Activated CD4-positive, alpha-beta memory T cell treated with anti-CD3 and anti-CD28 coated beads for 36 hours (primary cell): Measurements from ENCODE around the gene RAB30. TPM values are rescaled to one million over a fixed set of nuclear protein-coding genes. Genes with fewer than 3 reads are reported as not detected.

Experiments
- CTCF ChIA-PET: fragments of 350-600 bp; sonication (Branson Sonifier 250); formaldehyde crosslinking; loops from one replicate; lab custom pipeline; 2021; ENCODE audit warnings: antibody characterized with exemption, inconsistent platforms; lab: Charles Lee
- POLR2A ChIA-PET: fragments of 350-600 bp; sonication (Branson Sonifier 250); formaldehyde crosslinking; loops from one replicate; lab custom pipeline; 2021; ENCODE audit warnings: antibody characterized with exemption; lab: Charles Lee
- DNase-seq: peaks from one replicate; pipeline ENCODE4 v3.0.0-alpha.2; 2020
- H3K27ac Mint-ChIP-seq: one replicate; pipeline ENCODE4 v1.8.0; 2021; ENCODE audit warnings: mixed read lengths
- H3K27me3 Mint-ChIP-seq: one replicate; pipeline ENCODE4 v1.8.0; 2021; ENCODE audit warnings: mixed read lengths
- H3K36me3 Mint-ChIP-seq: one replicate; pipeline ENCODE4 v1.8.0; 2021; ENCODE audit warnings: mixed read lengths
- H3K4me1 Mint-ChIP-seq: one replicate; pipeline ENCODE4 v1.8.0; 2021; ENCODE audit warnings: low read depth, mixed read lengths
- H3K4me3 Mint-ChIP-seq: one replicate; pipeline ENCODE4 v1.8.0; 2021; ENCODE audit warnings: mild to moderate bottlenecking, mixed read lengths
- H3K9me3 Mint-ChIP-seq: one replicate; pipeline ENCODE4 v1.8.0; 2021; ENCODE audit warnings: mixed read lengths
- intact Hi-C: fragments of 100-400 bp; cut with micrococcal nuclease; formaldehyde crosslinking; loops from one replicate; pipeline ENCODE4 v1.15.1; 2023
- total RNA-seq, 2 experiments: library from RNA; stranded (reverse); gene quantifications; one replicate each; pipeline ENCODE4 v1.2.3, GENCODE V29; 2021

Gene RAB30
- total RNA-seq, 2 experiments from 2014 or later = 11.5 to 12.9 TPM

DNA sequence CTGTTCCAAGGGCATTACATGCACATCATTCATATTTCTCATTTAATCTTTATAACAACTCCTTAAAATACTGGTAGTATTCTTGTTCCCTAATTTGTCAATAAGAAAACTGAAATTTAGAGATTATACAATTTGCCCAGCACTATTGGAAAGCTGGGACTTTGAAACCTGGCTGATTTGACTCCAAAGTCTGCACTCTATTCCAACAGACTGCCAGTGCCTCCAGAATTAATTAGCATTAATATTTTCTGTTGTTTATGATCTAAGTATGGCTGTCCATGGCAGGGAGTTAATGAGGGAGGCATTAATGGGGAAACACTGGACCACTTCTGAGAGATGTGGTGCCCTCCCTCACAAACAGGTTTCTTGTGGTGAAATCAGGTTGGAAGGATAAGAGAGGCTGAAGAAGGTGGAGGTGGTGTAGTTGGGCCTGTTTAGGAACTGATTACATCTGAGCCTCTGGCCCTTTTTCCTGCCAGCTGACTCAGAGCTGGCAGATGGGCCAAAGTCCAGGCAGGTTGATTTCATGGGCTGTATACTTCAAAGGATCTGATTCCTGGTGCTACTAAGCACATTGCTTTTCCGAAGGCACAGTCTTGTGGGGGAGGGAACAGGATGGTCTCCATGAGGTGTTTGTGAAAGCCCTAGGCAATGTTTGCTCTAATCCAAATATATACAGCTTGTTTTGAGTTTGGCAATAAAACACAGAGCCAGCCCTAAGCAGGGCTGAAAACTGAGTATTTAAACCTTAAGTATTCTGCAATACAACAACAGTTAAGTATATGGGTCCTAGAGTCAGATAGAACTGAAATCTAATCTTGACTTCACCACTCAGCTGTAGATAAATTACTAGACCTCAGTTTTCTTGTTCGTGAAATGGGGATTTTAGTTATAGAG lies 21.0 kb upstream of the RAB30 start:
- peaks cover 6% of the 10 kb centered on the region for H3K36me3 Mint-ChIP-seq
- H3K4me3 Mint-ChIP-seq = no peak overlapping the region
- intact Hi-C loops = no loop called here
- H3K4me1 Mint-ChIP-seq = no peaks in the 10 kb centered on the region
- ChIA-PET CTCF (no interaction called here), POLR2A (interaction anchor here (0.7 kb wide), 1 partner anchor 202 kb away, joined by 3 read pairs; no protein-coding TSS in a partner anchor)
- no peaks in the 10 kb centered on the region for H3K27me3 Mint-ChIP-seq
- no peak overlapping the region for H3K27ac Mint-ChIP-seq
- DNase-seq = no peak
- no peaks in the 10 kb centered on the region for H3K9me3 Mint-ChIP-seq

DNA sequence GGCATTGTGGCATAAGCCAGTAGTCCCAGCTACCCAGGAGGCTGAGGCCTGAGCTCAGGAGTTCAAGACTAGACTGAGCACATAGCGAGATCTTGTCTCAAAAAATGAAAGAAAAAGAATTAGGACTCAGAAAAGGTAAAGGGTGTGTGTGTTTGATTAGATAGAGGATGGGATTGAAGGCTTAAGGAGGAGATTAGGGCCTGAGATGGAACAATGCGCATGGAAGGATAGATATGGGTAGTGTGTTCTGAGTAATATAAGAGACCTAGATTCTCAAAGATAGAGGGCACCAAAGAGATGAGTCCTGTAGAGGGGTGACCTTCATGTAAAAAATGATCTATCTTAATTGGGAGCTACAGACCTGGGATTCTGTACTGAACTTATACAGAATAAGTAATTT lies 17.3 kb upstream of the RAB30 start:
- no peaks in the 10 kb centered on the region for H3K27me3 Mint-ChIP-seq
- intact Hi-C loops = no loop called here
- CTCF ChIA-PET = interaction anchor here (0.8 to 1.6 kb wide), 4 partner anchors 13 to 131 kb away, joined by 3 to 7 read pairs (median 5); partner anchors contain the start of gene PCF11

DNA sequence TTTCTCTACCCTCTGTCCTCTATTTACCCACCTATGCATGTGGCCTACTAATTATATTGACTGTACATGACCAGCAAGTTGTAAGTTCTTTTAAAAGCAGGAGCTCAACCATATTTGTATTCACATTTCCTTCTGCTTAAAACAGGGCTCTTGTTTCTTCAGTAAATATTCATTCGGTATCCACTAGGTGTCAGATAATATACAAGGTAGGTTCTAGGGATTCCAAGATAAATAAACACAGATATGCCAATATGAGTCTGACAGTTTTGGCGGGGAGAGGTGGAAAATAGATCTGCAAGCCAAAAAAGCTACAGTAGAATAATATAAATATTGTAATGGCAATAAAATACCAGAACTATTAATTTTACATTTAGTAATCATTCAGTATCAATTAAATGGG lies 15.3 kb upstream of the RAB30 start:
- H3K4me3 Mint-ChIP-seq = no peak overlapping the region
- no peak overlapping the region for H3K27ac Mint-ChIP-seq
- no peaks in the 10 kb centered on the region for H3K27me3 Mint-ChIP-seq
- ChIA-PET CTCF (interaction anchor here (0.6 to 0.8 kb wide), 2 partner anchors 138 to 164 kb away, joined by 3 read pairs; no protein-coding TSS in a partner anchor), POLR2A (no interaction called here)
- H3K36me3 Mint-ChIP-seq = peaks cover 6% of the 10 kb centered on the region
- no peak for DNase-seq
- peaks cover 6% of the 10 kb centered on the region for H3K4me1 Mint-ChIP-seq
- no peaks in the 10 kb centered on the region for H3K9me3 Mint-ChIP-seq
- intact Hi-C loops = no loop called here

More for the DNA sequence above, 17.3 kb upstream of the RAB30 start:
- Mint-ChIP-seq H3K27ac (no peak overlapping the region), H3K9me3 (no peaks in the 10 kb centered on the region), H3K4me3 (no peak overlapping the region), H3K4me1 (peaks cover 6% of the 10 kb centered on the region), H3K36me3 (peaks cover 6% of the 10 kb centered on the region)
- POLR2A ChIA-PET = interaction anchor here (1.1 to 1.5 kb wide), 3 partner anchors 9 to 32 kb away, joined by 3 to 4 read pairs (median 4); no protein-coding TSS in a partner anchor
- DNase-seq = no peak

DNA sequence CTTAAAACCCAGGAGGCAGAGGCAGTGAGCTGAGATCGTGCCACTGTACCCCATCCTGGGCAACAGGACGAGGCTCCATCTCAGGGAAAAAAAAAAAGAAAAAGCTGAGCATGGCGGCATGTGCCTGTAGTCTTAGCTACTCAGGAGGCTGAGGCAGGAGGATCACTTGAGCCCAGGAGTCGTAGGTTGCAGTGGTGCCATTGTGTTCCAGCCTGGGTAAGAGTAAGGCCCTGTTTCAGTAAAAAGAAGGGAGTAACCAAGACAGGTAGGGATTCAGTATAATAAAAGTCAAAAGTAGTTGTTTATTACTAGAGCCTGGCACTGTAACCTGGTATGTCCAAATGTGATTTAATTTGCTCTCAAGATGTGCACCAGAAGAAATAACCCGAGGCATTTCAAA lies 8.1 kb upstream of the RAB30 start:
- Mint-ChIP-seq H3K27me3 (no peaks in the 10 kb centered on the region), H3K27ac (no peak overlapping the region), H3K9me3 (no peaks in the 10 kb centered on the region), H3K4me3 (no peak overlapping the region), H3K4me1 (peaks cover 14% of the 10 kb centered on the region), H3K36me3 (peaks cover 16% of the 10 kb centered on the region)
- intact Hi-C loops = no loop called here
- POLR2A ChIA-PET = interaction anchor here (0.6 to 1.5 kb wide), 2 partner anchors 9 to 34 kb away, joined by 3 to 4 read pairs; no protein-coding TSS in a partner anchor
- CTCF ChIA-PET = no interaction called here
- DNase-seq = no peak

DNA sequence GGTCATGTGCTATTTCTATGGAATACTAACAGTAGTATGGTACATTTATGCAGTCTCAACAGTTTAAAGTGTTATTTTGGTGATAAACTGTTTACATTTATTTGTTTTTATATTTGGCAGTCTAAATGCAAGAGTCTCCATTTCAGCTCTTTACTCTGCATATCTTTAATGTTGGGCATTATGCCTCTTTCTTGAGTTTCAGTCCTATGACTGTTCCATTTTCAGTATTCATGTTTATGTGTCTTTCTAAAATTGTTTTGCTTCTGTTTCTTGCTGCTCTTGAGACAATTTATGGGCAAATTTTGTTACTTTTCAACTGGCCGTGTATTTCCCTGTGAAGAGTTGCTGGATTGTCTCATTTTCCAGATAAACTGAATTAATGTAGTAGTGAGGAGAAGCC lies 6.6 kb upstream of the RAB30 start:
- Mint-ChIP-seq H3K27me3 (no peaks in the 10 kb centered on the region), H3K36me3 (peaks cover 28% of the 10 kb centered on the region), H3K27ac (no peak overlapping the region), H3K4me3 (no peak overlapping the region), H3K4me1 (peaks cover 27% of the 10 kb centered on the region), H3K9me3 (no peaks in the 10 kb centered on the region)
- ChIA-PET CTCF (no interaction called here), POLR2A (no interaction called here)
- intact Hi-C loops = no loop called here
- DNase-seq = no peak

DNA sequence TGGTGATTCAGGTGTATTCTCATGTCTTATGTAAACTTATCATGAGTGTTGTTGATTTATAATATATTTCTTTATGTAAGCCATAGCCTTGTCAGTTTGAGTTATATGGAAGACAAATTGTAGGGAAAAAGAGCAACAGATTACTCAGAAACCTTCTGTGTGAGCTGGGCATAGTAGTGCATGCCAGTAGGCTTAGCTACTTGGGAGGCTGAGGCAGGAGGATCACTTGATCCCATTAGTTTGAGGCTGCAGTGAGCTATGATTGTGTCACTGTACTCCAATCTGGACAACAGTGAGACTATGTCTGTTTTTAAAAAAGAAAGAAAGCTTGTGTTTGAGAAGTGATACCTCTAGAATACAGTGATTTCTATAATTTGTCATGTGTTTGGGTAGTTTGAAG lies 2.2 kb upstream of the RAB30 start:
- ChIA-PET POLR2A (interaction anchor here (0.6 to 5.2 kb wide), 7 partner anchors 11 to 208 kb away, joined by 3 to 45 read pairs (median 4); partner anchors contain the start of genes DDIAS, PCF11 and PRCP), CTCF (interaction anchor here (1.0 to 1.4 kb wide), 3 partner anchors 15 to 206 kb away, joined by 3 to 9 read pairs (median 5); partner anchors contain the start of gene PCF11)
- no peak for DNase-seq
- H3K36me3 Mint-ChIP-seq = peaks cover 33% of the 10 kb centered on the region
- intact Hi-C loops = loop anchor here (2.0 to 5.0 kb wide), 2 partner anchors 43 to 147 kb away; no protein-coding TSS in a partner anchor
- H3K4me1 Mint-ChIP-seq = peaks cover 30% of the 10 kb centered on the region
- H3K27me3 Mint-ChIP-seq = no peaks in the 10 kb centered on the region
- no peaks in the 10 kb centered on the region for H3K9me3 Mint-ChIP-seq
- H3K4me3 Mint-ChIP-seq = no peak overlapping the region
- no peak overlapping the region for H3K27ac Mint-ChIP-seq

DNA sequence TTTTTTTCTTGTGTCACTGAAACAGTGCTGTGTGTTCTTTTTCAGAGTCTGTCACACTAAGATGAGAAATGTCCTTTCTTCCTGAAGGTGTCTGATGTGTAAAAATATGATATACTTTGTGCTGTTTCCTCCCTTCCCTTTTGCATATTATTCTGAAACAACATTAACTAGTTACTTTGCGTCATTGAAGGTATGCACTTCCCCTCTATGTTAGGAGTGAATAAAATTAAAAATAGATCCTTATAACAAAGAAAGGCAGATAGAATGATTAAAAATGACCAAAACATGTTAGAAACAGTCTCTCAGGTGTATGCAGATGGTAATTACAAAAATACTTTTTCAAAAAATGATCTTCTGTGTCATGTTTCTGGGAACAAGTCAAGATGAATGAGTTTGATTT lies 1.6 kb upstream of the RAB30 start:
- no peak overlapping the region for H3K4me3 Mint-ChIP-seq
- no peaks in the 10 kb centered on the region for H3K9me3 Mint-ChIP-seq
- ChIA-PET CTCF (interaction anchor here (0.6 to 1.0 kb wide), 2 partner anchors 16 to 113 kb away, joined by 3 to 5 read pairs; no protein-coding TSS in a partner anchor), POLR2A (interaction anchor here (1.1 to 5.2 kb wide), 5 partner anchors 12 to 172 kb away, joined by 3 to 45 read pairs (median 5); partner anchors contain the start of genes DDIAS, PCF11 and PRCP)
- H3K27ac Mint-ChIP-seq = no peak overlapping the region
- intact Hi-C loops = loop anchor here (2.0 to 5.0 kb wide), 2 partner anchors 44 to 146 kb away; no protein-coding TSS in a partner anchor
- H3K27me3 Mint-ChIP-seq = no peaks in the 10 kb centered on the region
- no peak for DNase-seq
- H3K4me1 Mint-ChIP-seq = peaks cover 30% of the 10 kb centered on the region
- H3K36me3 Mint-ChIP-seq = peaks cover 31% of the 10 kb centered on the region

DNA sequence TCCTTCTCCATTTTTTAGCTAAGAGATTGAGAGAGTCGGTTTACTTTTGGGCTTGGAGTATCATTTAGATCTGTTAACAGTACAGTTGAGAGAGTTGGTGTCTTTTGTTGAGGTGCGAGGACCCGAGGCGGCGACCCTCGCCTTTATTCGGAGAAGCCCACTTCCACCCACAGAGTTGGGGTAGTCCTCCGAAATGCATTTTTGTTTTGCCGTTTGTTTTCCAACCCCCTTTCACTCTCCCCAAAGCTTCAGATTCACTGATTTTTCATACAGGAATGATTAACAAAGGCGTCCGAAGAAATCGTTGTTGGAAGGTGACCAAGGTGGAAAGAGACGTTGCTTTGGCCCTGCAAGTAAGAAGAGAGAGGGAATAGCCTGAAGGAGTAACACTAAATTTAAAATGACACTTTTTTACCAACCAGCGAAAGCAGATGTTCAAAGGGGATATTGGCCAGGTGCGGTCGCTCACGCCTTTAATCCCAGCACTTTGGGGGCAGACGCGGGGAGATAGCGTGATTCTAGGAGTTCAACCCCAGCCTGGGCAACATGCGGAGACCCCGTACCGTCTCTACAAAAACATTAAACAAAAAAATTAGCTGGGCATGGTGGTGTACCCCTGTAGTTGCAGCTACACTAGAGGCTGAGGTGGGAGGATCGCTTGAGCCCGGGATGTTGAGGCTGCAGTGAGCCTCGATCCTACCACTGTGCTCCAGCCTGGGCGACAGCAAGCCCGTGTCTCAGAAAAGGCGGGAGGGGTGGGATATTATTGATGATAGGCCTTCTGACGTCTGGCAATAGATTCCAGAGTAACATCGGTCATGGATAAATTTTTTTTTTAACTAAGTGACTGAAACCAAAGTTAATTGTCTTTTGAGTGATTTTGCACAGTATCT lies 899 bp upstream of the RAB30 start:
- Mint-ChIP-seq H3K27me3 (no peaks in the 10 kb centered on the region), H3K4me3 (no peak overlapping the region), H3K36me3 (peaks cover 32% of the 10 kb centered on the region), H3K4me1 (peaks cover 31% of the 10 kb centered on the region), H3K9me3 (no peaks in the 10 kb centered on the region), H3K27ac (no peak overlapping the region)
- intact Hi-C loops = loop anchor here (2.0 to 5.0 kb wide), 2 partner anchors 44 to 145 kb away; no protein-coding TSS in a partner anchor
- ChIA-PET CTCF (interaction anchor here (0.6 to 1.1 kb wide), 5 partner anchors 9 to 205 kb away, joined by 3 to 8 read pairs (median 4); partner anchors contain the start of genes DDIAS and PCF11), POLR2A (interaction anchor here (0.8 to 5.2 kb wide), 12 partner anchors 9 to 171 kb away, joined by 3 to 45 read pairs (median 4); partner anchors contain the start of genes ANKRD42, DDIAS, PCF11 and PRCP)
- no peak for DNase-seq

DNA sequence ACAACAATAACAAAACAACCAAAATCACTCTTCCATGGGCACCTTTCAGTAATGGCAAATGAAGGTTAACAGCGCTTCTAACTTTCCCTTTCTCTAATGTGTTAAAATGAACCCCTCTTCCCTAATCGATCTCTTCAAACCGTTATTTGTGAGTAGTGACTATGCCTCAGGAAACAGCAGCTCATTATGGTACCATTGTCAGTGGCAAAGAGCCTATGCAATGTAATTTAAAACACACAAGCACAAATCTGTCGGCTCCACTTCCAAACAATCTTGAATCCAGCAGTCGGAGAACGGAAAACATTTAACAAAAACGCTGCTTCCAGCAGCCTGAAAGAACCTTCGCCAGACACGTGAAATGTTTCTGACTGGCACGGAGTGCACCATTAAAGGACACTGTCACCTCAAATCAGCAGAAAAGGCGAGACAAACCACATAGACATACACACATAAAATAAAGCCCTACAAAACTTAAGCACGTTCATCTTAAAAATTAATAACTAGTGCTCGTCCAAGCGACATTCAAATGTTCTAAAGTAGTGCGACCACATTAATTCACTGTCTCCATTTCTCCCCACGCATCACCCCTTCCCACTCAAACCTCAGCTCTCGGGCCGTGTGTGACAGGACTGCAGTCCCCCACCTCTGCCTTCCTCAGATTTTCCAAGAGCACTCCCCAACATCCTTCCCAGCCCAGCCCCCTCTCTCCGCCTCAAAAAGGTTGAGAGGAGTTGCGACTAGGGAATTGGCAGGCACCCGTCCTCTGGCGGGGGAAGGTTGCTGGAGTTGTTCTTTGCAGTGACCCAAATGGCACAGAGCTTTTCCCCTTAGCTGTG lies 748 bp downstream of the RAB30 start:
- H3K36me3 Mint-ChIP-seq = peaks cover 28% of the 10 kb centered on the region
- POLR2A ChIA-PET = interaction anchor here (0.6 to 5.2 kb wide), 12 partner anchors 8 to 170 kb away, joined by 3 to 45 read pairs (median 4); partner anchors contain the start of genes ANKRD42, DDIAS, PCF11 and PRCP

DNA sequence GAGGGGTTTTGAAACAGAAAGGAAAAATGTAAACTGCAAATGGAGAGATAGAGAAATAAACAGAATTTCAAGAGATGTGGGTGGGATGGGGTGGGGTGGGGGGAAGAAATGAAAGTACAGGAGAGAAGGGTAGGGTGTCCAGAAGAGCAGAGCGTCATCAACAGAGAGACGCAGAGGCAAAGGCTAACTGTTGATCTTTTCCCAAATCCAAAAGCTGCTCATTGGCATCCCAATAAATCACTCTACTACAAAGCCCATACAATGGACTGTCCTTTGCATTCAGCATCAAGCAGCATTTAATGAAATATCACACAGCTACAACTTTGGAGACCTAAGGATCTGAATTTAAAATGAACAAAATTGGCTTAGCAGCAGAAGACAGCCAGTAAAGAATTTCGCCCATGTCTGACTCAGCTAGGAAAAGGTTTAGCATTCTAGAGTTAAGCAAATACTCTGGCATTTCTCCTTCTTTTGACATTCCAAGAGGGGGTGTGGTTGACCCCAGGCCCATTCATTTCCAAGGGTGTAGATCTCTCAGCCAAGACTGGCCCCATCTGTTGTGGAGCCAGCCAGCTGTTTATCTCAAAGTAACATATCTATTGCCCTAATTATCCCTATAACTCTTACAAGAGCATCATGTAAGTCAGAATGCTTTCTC lies 1.5 kb downstream of the RAB30 start:
- Mint-ChIP-seq H3K4me3 (no peak overlapping the region), H3K27me3 (no peaks in the 10 kb centered on the region), H3K9me3 (no peaks in the 10 kb centered on the region), H3K36me3 (peaks cover 27% of the 10 kb centered on the region), H3K27ac (no peak overlapping the region), H3K4me1 (peaks cover 33% of the 10 kb centered on the region)
- intact Hi-C loops = loop anchor here (5.0 kb wide), 1 partner anchor 143 kb away; no protein-coding TSS in a partner anchor
- ChIA-PET POLR2A (interaction anchor here (0.7 to 5.2 kb wide), 4 partner anchors 63 to 89 kb away, joined by 3 to 45 read pairs (median 8); partner anchors contain the start of gene PCF11), CTCF (interaction anchor here (1.2 to 1.3 kb wide), 2 partner anchors 8 to 87 kb away, joined by 3 read pairs; partner anchors contain the start of gene PCF11)
- no peak for DNase-seq

More for the DNA sequence above, 748 bp downstream of the RAB30 start:
- H3K4me1 Mint-ChIP-seq = peaks cover 31% of the 10 kb centered on the region
- intact Hi-C loops = loop anchor here (1.0 to 5.0 kb wide), 9 partner anchors 8 to 215 kb away; partner anchors contain the start of genes ANKRD42, CCDC90B and DDIAS
- H3K27me3 Mint-ChIP-seq = no peaks in the 10 kb centered on the region
- CTCF ChIA-PET = interaction anchor here (0.9 to 1.3 kb wide), 5 partner anchors 8 to 203 kb away, joined by 3 to 8 read pairs (median 3); partner anchors contain the start of gene PCF11
- no peaks in the 10 kb centered on the region for H3K9me3 Mint-ChIP-seq
- DNase-seq = peak; percentile 38
- no peak overlapping the region for H3K27ac Mint-ChIP-seq
- no peak overlapping the region for H3K4me3 Mint-ChIP-seq
